Ishikawa (cell line): ENCODE measurements around the gene QRFPR.

Experiments
- CEBPB ChIP-seq: IDR thresholded peaks from 2 replicates; pipeline ENCODE4 v1.6.1; 2012
- EGR1 ChIP-seq: IDR thresholded peaks from 2 replicates; pipeline ENCODE4 v1.6.1; 2012
- EP300 ChIP-seq: IDR thresholded peaks from 2 replicates; pipeline ENCODE4 v1.6.1; 2012; ENCODE audit warnings: borderline replicate concordance
- FOXM1 ChIP-seq: IDR thresholded peaks from 2 replicates; pipeline ENCODE4 v1.6.1; 2012; ENCODE audit warnings: low read depth, borderline replicate concordance
- MAX ChIP-seq: IDR thresholded peaks from 2 replicates; pipeline ENCODE4 v1.6.1; 2012
- REST ChIP-seq: IDR thresholded peaks from 2 replicates; pipeline ENCODE4 v1.6.1; 2012; ENCODE audit warnings: low read depth, mild to moderate bottlenecking
- TAF1 ChIP-seq: IDR thresholded peaks from 2 replicates; pipeline ENCODE4 v1.6.1; 2012; ENCODE audit warnings: low read depth, mild to moderate bottlenecking
- USF1 ChIP-seq: IDR thresholded peaks from 2 replicates; pipeline ENCODE4 v1.6.1; 2012

GRCh38 chr4:121373841-121374240 lies 7.0 kb downstream of the QRFPR start:
- no peak for TF ChIP-seq FOXM1
- no peak for TF ChIP-seq REST
- no peak for TF ChIP-seq EP300
- no peak for TF ChIP-seq CEBPB
- TF ChIP-seq USF1: no peak
- no peak for TF ChIP-seq EGR1
- no peak for TF ChIP-seq TAF1
- TF ChIP-seq MAX: no peak
